Astrocyte (in vitro differentiated cells and primary cell): Measurements from ENCODE around the gene PLEKHG4. TPM values are rescaled to one million over a fixed set of nuclear protein-coding genes. Genes with fewer than 3 reads are reported as not detected.

Experiments
- DNase-seq: peaks from one replicate; pipeline ENCODE4 v3.0.0-alpha.2; 2010; ENCODE audit warnings: low read depth
- FAIRE-seq: peaks from 2 replicates; lab custom pipeline; 2011; peaks lifted over from hg19 to GRCh38; lab: Jason Lieb, UNC
- H2AFZ ChIP-seq: 2 replicates; pipeline ENCODE4 v1.6.0; 2012; ENCODE audit warnings: low read depth, low read length, inconsistent platforms
- H3K27ac ChIP-seq: 2 replicates; pipeline ENCODE4 v1.5.1; 2011; ENCODE audit warnings: low read depth, low read length, inconsistent platforms
- H3K27me3 ChIP-seq: 2 replicates; pipeline ENCODE4 v1.6.0; 2011; ENCODE audit warnings: low read length, inconsistent platforms; ENCODE audit not compliant: insufficient read depth
- H3K36me3 ChIP-seq: 2 replicates; pipeline ENCODE4 v1.5.1; 2011; ENCODE audit warnings: low read length, inconsistent platforms; ENCODE audit not compliant: insufficient read depth
- H3K4me1 ChIP-seq: 2 replicates; pipeline ENCODE4 v1.5.1; 2011; ENCODE audit warnings: low read length, inconsistent platforms; ENCODE audit not compliant: insufficient read depth
- H3K4me2 ChIP-seq: 2 replicates; pipeline ENCODE4 v1.6.0; 2012; ENCODE audit warnings: low read length, inconsistent platforms
- H3K4me3 ChIP-seq: 2 replicates; pipeline ENCODE4 v1.5.1; 2011; ENCODE audit warnings: low read depth, mild to moderate bottlenecking, low read length, inconsistent platforms; ENCODE audit not compliant: insufficient read depth
- H3K79me2 ChIP-seq: 2 replicates; pipeline ENCODE4 v1.6.0; 2012; ENCODE audit warnings: mild to moderate bottlenecking, low read length, inconsistent platforms; ENCODE audit not compliant: insufficient read depth
- H3K9ac ChIP-seq: 2 replicates; pipeline ENCODE4 v1.6.0; 2012; ENCODE audit warnings: mild to moderate bottlenecking, low read length, inconsistent platforms
- H3K9me3 ChIP-seq: 2 replicates; pipeline ENCODE4 v1.5.1; 2012; ENCODE audit warnings: low read depth, mild to moderate bottlenecking, low read length, inconsistent platforms; ENCODE audit not compliant: insufficient read depth
- H4K20me1 ChIP-seq: 2 replicates; pipeline ENCODE4 v1.6.0; 2012; ENCODE audit warnings: low read length, inconsistent platforms; ENCODE audit not compliant: insufficient read depth
- H3K27ac Mint-ChIP-seq: one replicate; pipeline ENCODE4 v1.8.0; 2021; ENCODE audit warnings: mild to moderate bottlenecking, mixed read lengths; ENCODE audit not compliant: unreplicated experiment
- H3K27me3 Mint-ChIP-seq: one replicate; pipeline ENCODE4 v1.8.0; 2021; ENCODE audit warnings: low read depth, mixed read lengths; ENCODE audit not compliant: unreplicated experiment
- H3K36me3 Mint-ChIP-seq: one replicate; pipeline ENCODE4 v1.8.0; 2021; ENCODE audit warnings: low read depth, mixed read lengths; ENCODE audit not compliant: unreplicated experiment
- H3K4me1 Mint-ChIP-seq: one replicate; pipeline ENCODE4 v1.8.0; 2021; ENCODE audit warnings: low read depth, mixed read lengths; ENCODE audit not compliant: unreplicated experiment
- H3K4me3 Mint-ChIP-seq: one replicate; pipeline ENCODE4 v1.8.0; 2021; ENCODE audit warnings: mild to moderate bottlenecking, moderate library complexity, mixed read lengths; ENCODE audit not compliant: unreplicated experiment
- H3K9me3 Mint-ChIP-seq: one replicate; pipeline ENCODE4 v1.8.0; 2021; ENCODE audit warnings: mild to moderate bottlenecking, mixed read lengths; ENCODE audit not compliant: unreplicated experiment
- CTCF ChIP-seq: IDR thresholded peaks from 2 replicates; pipeline ENCODE4 v1.5.1; 2011; ENCODE audit warnings: low read depth, mild to moderate bottlenecking, inconsistent platforms, low read length, moderate library complexity; ENCODE audit not compliant: insufficient read depth
- EZH2 ChIP-seq: IDR thresholded peaks from 2 replicates; pipeline ENCODE4 v1.6.1; 2012; ENCODE audit warnings: mild to moderate bottlenecking, low read length, inconsistent platforms; ENCODE audit not compliant: insufficient read depth
- total RNA-seq: library from RNA; stranded (reverse); gene quantifications from 2 replicates; pipeline ENCODE4 v1.2.1, GENCODE V29; 2021

The PLEKHG4 gene
- total RNA-seq, 1 donor from 2014 or later: 2.4 TPM

GRCh38 chr16:67329901-67330300 lies 50.6 kb downstream of the PLEKHG4 start:
- Histone ChIP-seq H3K9me3 (no peaks in the 10 kb centered on the region), H3K79me2 (no peaks in the 10 kb centered on the region), H3K27me3 (peaks cover 6% of the 10 kb centered on the region), H3K36me3 (no peaks in the 10 kb centered on the region), H2AFZ (no peak overlapping the region), H3K4me3 (no peak overlapping the region), H3K27ac (no peak overlapping the region), H3K4me2 (no peak overlapping the region), H3K4me1 (no peaks in the 10 kb centered on the region), H3K9ac (no peak overlapping the region), H4K20me1 (no peaks in the 10 kb centered on the region)
- Mint-ChIP-seq H3K27ac (no peak overlapping the region), H3K4me1 (no peaks in the 10 kb centered on the region), H3K4me3 (no peak overlapping the region), H3K36me3 (no peaks in the 10 kb centered on the region), H3K9me3 (no peaks in the 10 kb centered on the region), H3K27me3 (peaks cover 19% of the 10 kb centered on the region)
- no peak for TF ChIP-seq EZH2
- TF ChIP-seq CTCF: no peak
- FAIRE-seq (no peak), DNase-seq (no peak)

GRCh38 chr16:67333315-67333714 lies 54.0 kb downstream of the PLEKHG4 start:
- no peak overlapping the region for H3K27ac Mint-ChIP-seq

More at GRCh38 chr16:67333315-67333714, 54.0 kb downstream of the PLEKHG4 start:
- H3K4me3 Mint-ChIP-seq: no peak overlapping the region
- Histone ChIP-seq H3K4me3 (no peak overlapping the region), H3K27ac (no peak overlapping the region), H3K4me2 (no peak overlapping the region), H4K20me1 (no peaks in the 10 kb centered on the region), H3K9ac (no peak overlapping the region), H2AFZ (no peak overlapping the region), H3K79me2 (no peaks in the 10 kb centered on the region), H3K9me3 (no peaks in the 10 kb centered on the region), H3K4me1 (no peaks in the 10 kb centered on the region), H3K27me3 (no peaks in the 10 kb centered on the region), H3K36me3 (no peaks in the 10 kb centered on the region)
- peaks cover 1% of the 10 kb centered on the region for H3K27me3 Mint-ChIP-seq
- FAIRE-seq (no peak), DNase-seq (no peak)
- H3K4me1 Mint-ChIP-seq: no peaks in the 10 kb centered on the region
- H3K36me3 Mint-ChIP-seq: no peaks in the 10 kb centered on the region
- TF ChIP-seq CTCF (no peak), EZH2 (no peak)
- H3K9me3 Mint-ChIP-seq: peaks cover 2% of the 10 kb centered on the region
